Measurements from ENCODE around the gene ARHGAP40.

DNA sequence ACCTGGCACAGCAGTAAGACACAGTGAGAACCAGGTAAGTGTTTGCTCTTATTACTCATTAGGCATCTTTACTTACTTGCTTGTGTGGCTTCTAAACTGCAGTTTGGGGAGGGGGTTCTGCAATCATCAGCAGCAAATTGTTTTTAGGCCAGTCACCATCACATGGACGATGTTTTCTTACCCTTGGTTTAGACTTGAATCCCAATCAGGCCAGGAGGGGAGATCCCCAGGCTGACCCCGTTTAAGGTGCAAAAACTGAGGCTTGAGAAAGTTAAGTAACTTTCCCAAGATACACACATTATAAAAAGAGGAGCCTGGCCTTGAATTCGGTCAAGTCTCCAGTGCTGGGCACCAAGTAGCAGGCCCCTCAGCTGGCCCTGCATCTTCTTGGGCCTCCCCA is 70.9 kb downstream of the ARHGAP40 start:
- TF ChIP-seq, protein P1, sequence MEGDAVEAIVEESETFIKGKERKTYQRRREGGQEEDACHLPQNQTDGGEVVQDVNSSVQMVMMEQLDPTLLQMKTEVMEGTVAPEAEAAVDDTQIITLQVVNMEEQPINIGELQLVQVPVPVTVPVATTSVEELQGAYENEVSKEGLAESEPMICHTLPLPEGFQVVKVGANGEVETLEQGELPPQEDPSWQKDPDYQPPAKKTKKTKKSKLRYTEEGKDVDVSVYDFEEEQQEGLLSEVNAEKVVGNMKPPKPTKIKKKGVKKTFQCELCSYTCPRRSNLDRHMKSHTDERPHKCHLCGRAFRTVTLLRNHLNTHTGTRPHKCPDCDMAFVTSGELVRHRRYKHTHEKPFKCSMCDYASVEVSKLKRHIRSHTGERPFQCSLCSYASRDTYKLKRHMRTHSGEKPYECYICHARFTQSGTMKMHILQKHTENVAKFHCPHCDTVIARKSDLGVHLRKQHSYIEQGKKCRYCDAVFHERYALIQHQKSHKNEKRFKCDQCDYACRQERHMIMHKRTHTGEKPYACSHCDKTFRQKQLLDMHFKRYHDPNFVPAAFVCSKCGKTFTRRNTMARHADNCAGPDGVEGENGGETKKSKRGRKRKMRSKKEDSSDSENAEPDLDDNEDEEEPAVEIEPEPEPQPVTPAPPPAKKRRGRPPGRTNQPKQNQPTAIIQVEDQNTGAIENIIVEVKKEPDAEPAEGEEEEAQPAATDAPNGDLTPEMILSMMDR (IDR thresholded peaks at IDR 0.05): no peak
- no peak for TF ChIP-seq POLR2A (IDR thresholded peaks at IDR 0.05)

Measured in uterus (tissue), 2 donors.